Left forelimb (tissue), 1 donor: Measurements from ENCODE around the gene CDK13.

ENCODE experiments used
- DNase-seq: peaks from one replicate; pipeline ENCODE4 v3.0.0-alpha.2; 2018; ENCODE audit warnings: low spot score

CDK13 gene

DNA sequence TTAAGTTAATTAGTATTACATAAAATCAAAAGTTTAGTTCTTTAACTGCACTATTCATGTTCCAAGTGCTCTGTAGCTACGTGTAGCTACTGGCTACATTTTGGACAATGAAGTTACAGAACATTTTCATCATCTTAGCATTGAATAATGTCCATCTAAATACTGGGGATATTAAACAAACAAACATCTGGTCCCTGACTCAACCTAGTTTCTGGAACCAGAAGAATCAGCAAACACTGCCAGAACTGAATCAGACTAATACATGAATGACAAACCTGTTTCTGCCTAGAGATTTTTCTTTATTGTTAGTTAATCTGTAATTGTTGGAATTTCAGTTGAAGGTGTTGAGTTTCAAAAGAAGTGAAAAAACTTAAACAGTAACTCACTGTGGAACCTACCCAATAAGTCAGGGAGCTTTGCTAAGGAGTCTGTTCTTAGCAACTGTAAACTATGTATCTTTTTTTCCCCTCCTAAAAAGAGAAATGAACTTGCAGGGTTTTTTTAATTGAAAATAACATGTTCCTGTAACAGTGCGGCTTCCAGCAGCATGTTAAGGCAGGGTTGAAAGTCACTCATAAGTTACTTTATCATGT is 58.3 kb downstream of the CDK13 start:
- DNase-seq, result no peak

DNA sequence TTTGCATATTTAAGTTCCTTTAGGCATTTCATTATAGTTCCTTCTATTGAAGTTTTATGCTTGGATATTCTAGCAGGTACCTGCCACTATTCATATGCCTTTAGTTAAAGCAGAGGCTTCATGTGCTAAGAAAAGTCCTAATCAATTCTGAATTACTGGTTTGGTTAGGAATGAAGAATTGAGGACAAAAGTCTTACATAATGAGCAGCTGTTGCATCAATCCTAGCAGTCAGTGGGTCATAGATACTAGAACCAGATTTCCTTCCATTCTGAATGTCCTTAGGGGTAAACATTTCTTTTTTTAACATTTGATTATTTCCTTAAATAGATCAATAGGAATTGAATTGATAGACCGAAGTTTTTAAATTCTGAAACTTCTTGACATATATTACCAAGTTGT is 59.2 kb downstream of the CDK13 start:
- no peak for DNase-seq

GRCh38 chr7:40014376-40014775 is 64.3 kb downstream of the CDK13 start:
- DNase-seq, result no peak

DNA sequence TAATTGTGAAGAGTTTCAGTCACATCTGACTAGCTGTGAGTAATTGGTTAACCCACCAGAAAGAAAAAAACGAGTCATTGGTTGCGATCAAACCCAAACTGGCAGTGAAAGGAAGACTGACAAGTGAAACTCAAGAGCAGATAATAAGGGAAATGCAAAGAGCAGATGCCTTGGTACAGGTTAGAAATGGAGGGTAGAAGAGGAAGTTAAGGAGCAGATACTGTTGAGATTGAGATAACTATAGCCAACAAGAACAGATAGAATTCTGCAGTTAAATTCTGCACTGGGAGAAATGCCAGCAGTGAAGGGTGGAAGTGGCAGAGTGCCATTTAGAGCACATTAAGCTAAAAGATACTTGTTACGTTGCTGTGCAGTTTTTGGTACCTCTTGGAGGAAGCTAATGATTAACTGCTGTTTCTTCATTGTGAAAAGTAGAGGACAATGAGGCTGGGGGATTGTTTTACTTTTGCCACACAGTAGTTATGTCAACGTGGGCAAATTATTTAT is 65.8 kb downstream of the CDK13 start:
- no peak for DNase-seq

- no peak for DNase-seq
Observed at GRCh38 chr7:40019558-40019957, 69.5 kb downstream of the CDK13 start.

- DNase-seq, result no peak
Observed at GRCh38 chr7:40024048-40024447, 74.0 kb downstream of the CDK13 start.

GRCh38 chr7:40024841-40025240 is 74.8 kb downstream of the CDK13 start:
- DNase-seq, result no peak

DNA sequence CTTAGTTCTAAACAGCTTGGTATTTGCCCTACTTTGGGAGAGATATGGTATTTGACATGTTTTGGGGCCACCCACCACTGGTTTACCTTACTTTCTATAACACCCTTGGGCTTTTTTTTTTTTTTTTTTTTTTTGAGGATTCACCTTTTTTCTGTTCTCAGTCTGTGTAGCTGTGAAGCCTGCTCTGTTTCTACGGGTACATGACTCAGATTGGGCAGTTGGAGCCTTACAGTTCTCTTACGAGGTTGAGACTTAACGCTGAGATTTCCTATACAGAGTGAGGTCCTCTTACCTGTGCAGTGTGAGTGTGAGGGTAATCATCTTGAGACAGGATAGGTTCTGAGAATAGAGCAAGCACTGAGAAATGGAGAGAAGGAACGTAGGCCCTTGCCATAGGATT is 77.5 kb downstream of the CDK13 start:
- no peak for DNase-seq

- DNase-seq, result no peak
Observed at GRCh38 chr7:40033826-40034225, 83.8 kb downstream of the CDK13 start.

- no peak for DNase-seq
Observed at GRCh38 chr7:40041456-40041855, 91.4 kb downstream of the CDK13 start.

- DNase-seq, result no peak
Observed at GRCh38 chr7:40043164-40043563, 93.1 kb downstream of the CDK13 start.

DNA sequence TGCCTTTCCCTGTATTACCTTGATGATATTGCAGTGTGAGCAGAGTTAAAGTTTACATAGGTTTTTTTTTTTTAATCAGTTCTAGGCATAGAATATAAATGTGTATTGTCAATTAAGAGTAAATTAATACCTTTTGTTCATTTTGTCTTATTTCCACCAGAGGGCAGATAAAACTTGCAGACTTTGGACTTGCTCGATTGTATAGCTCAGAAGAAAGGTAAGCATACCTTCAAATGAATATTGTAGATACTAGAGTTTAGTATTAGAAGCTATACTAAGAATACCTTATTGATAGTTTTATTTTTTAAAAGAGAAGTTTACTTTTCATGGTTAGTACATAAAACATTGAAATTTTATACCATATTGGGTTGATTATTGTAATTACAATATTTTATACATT is 97.6 kb downstream of the CDK13 start:
- DNase-seq, result no peak

GRCh38 chr7:40057292-40057691 is 107.2 kb downstream of the CDK13 start:
- DNase-seq, result no peak

- no peak for DNase-seq
Observed at GRCh38 chr7:40058026-40058425, 108.0 kb downstream of the CDK13 start.

DNA sequence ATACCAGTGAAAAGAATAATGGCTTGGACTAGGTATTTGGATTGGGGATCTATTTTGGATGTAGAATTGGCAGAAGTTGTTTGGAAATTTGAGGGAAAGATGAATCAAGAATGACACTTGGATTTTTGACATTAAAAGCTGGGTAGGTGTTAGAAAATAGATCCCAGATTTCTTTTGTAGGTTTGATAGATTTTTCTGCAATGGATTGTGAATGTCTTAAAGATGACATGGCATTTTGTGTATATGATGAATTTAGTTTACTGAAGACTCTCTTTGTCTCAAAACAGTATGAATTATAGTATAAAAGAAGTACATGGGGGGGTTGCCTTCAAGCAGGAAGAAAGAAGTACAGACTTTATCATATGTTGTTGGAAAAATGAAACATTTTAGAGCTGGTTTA is 108.6 kb downstream of the CDK13 start:
- no peak for DNase-seq

DNA sequence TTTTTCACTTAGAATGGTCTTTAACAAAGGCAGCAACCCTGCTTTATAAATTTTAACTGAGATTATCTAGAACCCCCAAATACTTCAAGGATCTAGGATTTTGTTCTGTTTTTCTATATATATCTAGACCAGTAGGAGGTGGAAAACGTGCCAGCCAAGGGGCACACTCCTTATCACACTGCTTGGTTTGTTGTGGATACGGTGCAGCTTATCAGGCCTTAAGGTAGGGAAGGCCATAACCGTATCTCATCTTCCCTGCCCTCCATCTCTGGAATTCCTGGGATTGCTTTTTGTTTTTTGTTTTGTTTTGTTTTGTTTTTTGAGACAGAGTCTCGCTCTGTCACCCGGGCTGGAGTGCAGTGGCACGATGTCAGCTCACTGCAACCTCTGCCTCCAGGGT is 109.0 kb downstream of the CDK13 start:
- no peak for DNase-seq

- DNase-seq, result no peak
Observed at GRCh38 chr7:40072268-40072667, 122.2 kb downstream of the CDK13 start.

- no peak for DNase-seq
Observed at GRCh38 chr7:40073239-40073638, 123.2 kb downstream of the CDK13 start.

DNA sequence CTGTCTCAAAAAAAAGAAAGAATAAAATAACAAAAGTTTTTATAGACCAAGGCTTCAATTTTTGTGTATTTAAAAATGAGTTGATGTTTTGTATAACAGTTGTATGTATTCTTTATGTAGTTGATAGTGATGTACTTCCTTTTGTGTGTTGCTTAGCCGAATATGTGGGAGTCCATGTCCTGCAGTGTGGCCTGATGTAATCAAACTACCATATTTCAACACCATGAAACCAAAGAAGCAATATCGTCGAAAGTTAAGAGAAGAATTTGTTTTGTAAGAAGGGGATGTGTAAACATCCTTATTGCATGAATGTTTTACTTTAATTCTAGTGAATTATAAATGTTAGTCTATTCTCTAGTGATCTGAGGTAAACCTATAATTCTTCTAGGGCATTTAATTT is 127.8 kb downstream of the CDK13 start:
- DNase-seq, result no peak

GRCh38 chr7:40092182-40092581 is 142.1 kb downstream of the CDK13 start:
- no peak for DNase-seq

GRCh38 chr7:40093631-40094350 is 143.7 kb downstream of the CDK13 start:
- DNase-seq, result no peak

GRCh38 chr7:40095230-40095629 is 145.2 kb downstream of the CDK13 start:
- DNase-seq, result no peak

- no peak for DNase-seq
Observed at GRCh38 chr7:40095695-40096327, 145.8 kb downstream of the CDK13 start.
